CD14-positive monocyte (primary cell): ENCODE measurements around the gene AP4E1. TPM values are rescaled to one million over a fixed set of nuclear protein-coding genes. Genes with fewer than 3 reads are reported as not detected.
"Not testable (repeated sequence)": the region's sequence is repeated elsewhere in the genome, so short reads cannot be mapped to it uniquely, and the experiment has no call there.

Experiments
- DNase-seq, 3 donors: peaks; one replicate each; pipeline ENCODE4 v3.0.0-alpha.2; 2011 to 2022
- H2AFZ ChIP-seq: 2 replicates; pipeline ENCODE4 v1.6.0; 2012; ENCODE audit warnings: mild to moderate bottlenecking, low read depth, low read length, inconsistent platforms; ENCODE audit not compliant: insufficient read depth, poor library complexity, severe bottlenecking
- H3K27ac ChIP-seq, 2 donors: 1 replicate in 1 of 2; 2 replicates in 1 of 2; pipeline ENCODE4 v1.5.1; 2012 to 2013; ENCODE audit warnings: low read length in 2 of 2, control low read depth in 1 of 2, inconsistent platforms in 1 of 2, low read depth in 1 of 2, mild to moderate bottlenecking in 1 of 2
- H3K27me3 ChIP-seq, 2 donors: one replicate each; pipeline versions ENCODE4 v1.6.0 to v1.6.1; 2011 to 2013; ENCODE audit warnings: low read length in 2 of 2; ENCODE audit not compliant: control insufficient read depth in 2 of 2, insufficient read depth in 2 of 2
- H3K36me3 ChIP-seq, 2 donors: replicated peaks in 1 of 2; 1 replicate in 1 of 2; 2 replicates in 1 of 2; pipeline versions ENCODE4 v1.5.1 to v1.6.1; 2012 to 2013; ENCODE audit warnings: low read length in 2 of 2, control low read depth in 1 of 2, inconsistent platforms in 1 of 2, mild to moderate bottlenecking in 1 of 2; ENCODE audit not compliant: insufficient read depth in 2 of 2, control insufficient read depth in 1 of 2
- H3K4me1 ChIP-seq, 2 donors: 1 replicate in 1 of 2; 2 replicates in 1 of 2; pipeline versions ENCODE4 v1.5.1 to v1.6.1; 2012 to 2013; ENCODE audit warnings: low read length in 2 of 2, control low read depth in 1 of 2, inconsistent platforms in 1 of 2, mild to moderate bottlenecking in 1 of 2, moderate library complexity in 1 of 2; ENCODE audit not compliant: insufficient read depth in 2 of 2, control insufficient read depth in 1 of 2
- H3K4me2 ChIP-seq: replicated peaks from 2 replicates; pipeline ENCODE3; 2012; ENCODE audit warnings: low read length, moderate library complexity, mild to moderate bottlenecking; ENCODE audit not compliant: poor library complexity, severe bottlenecking; ENCODE audit errors: extremely low read depth
- H3K4me3 ChIP-seq, 3 experiments: fragments of 200-600 bp in 1 of 3; sonication (generic) in 1 of 3; replicated peaks in 1 of 3; 1 replicate in 2 of 3; 2 replicates in 1 of 3; pipeline ENCODE4 v1.5.1; 2011 to 2013; ENCODE audit warnings: low read length in 3 of 3, mild to moderate bottlenecking in 3 of 3, control low read depth in 2 of 3, low read depth in 2 of 3, inconsistent platforms in 1 of 3, moderate library complexity in 1 of 3
- H3K79me2 ChIP-seq: 2 replicates; pipeline ENCODE4 v1.6.0; 2012; ENCODE audit warnings: mild to moderate bottlenecking, control low read depth, inconsistent platforms, low read length, moderate library complexity; ENCODE audit not compliant: insufficient read depth
- H3K9ac ChIP-seq: 2 replicates; pipeline ENCODE4 v1.6.0; 2017; ENCODE audit warnings: low read length, mild to moderate bottlenecking; ENCODE audit not compliant: insufficient read depth, poor library complexity, severe bottlenecking
- H3K9me3 ChIP-seq, 2 donors: replicated peaks in 1 of 2; 1 replicate in 1 of 2; 2 replicates in 1 of 2; pipeline versions ENCODE4 v1.5.1 to v1.6.1; 2012 to 2013; ENCODE audit warnings: low read length in 2 of 2, control low read depth in 1 of 2; ENCODE audit not compliant: control insufficient read depth in 1 of 2, insufficient read depth in 1 of 2
- H4K20me1 ChIP-seq: 2 replicates; pipeline ENCODE4 v1.6.0; 2012; ENCODE audit warnings: mild to moderate bottlenecking, low read length, control low read depth, moderate library complexity; ENCODE audit not compliant: insufficient read depth
- H3K27ac Mint-ChIP-seq, 7 donors: one replicate each; pipeline ENCODE4 v1.8.0; 2020; ENCODE audit warnings: mild to moderate bottlenecking in 7 of 7, mixed read lengths in 7 of 7, moderate library complexity in 6 of 7, inconsistent platforms in 2 of 7
- H3K27me3 Mint-ChIP-seq, 3 donors: one replicate each; pipeline ENCODE4 v1.8.0; 2021 to 2022; ENCODE audit warnings: low read depth in 3 of 3, mild to moderate bottlenecking in 3 of 3, mixed read lengths in 3 of 3, moderate library complexity in 3 of 3, inconsistent platforms in 1 of 3
- H3K36me3 Mint-ChIP-seq, 2 donors: one replicate each; pipeline ENCODE4 v1.8.0; 2020; ENCODE audit warnings: mixed read lengths in 2 of 2, inconsistent platforms in 1 of 2, mild to moderate bottlenecking in 1 of 2
- H3K4me1 Mint-ChIP-seq: one replicate; pipeline ENCODE4 v1.8.0; 2020; ENCODE audit warnings: mild to moderate bottlenecking, mixed read lengths
- H3K4me3 Mint-ChIP-seq, 2 donors: one replicate each; pipeline ENCODE4 v1.8.0; 2020; ENCODE audit warnings: mild to moderate bottlenecking in 2 of 2, mixed read lengths in 2 of 2, moderate library complexity in 1 of 2
- H3K9me3 Mint-ChIP-seq, 7 donors: one replicate each; pipeline ENCODE4 v1.8.0; 2020 to 2022; ENCODE audit warnings: mixed read lengths in 7 of 7, mild to moderate bottlenecking in 6 of 7, moderate library complexity in 6 of 7, inconsistent platforms in 2 of 7
- WGBS: methylation state at CpG from one replicate; pipeline ENCODE4 v1.1.5; 2013; ENCODE audit warnings: missing lambda C conversion rate; ENCODE audit not compliant: insufficient coverage; 5-methylcytosine and 5-hydroxymethylcytosine counted together
- intact Hi-C, 2 donors: fragments of 100-400 bp; cut with micrococcal nuclease; formaldehyde crosslinking; loops; one replicate each; pipeline versions ENCODE4 v1.15.0 to v1.15.1; 2023
- polyA plus RNA-seq, 3 donors: library from polyadenylated mRNA; depleted of rRNA in 1 of 3; unstranded in 2 of 3; stranded (reverse) in 1 of 3; fragments of 300-500 nt in 2 of 3; fragments of >200 nt in 1 of 3; fragmentation: Illumina TruSeq in 2 of 3; gene quantifications; 1 replicate in 2 of 3; 2 replicates in 1 of 3; pipeline ENCODE4 v1.2.3, GENCODE V29; 2012 to 2021
- TF ChIP-seq, protein P1 (sequence below): fragments of 200-600 bp; IDR thresholded peaks from one replicate; pipeline ENCODE4 v1.8.0; 2022; ENCODE audit warnings: antibody characterized with exemption, mild to moderate bottlenecking

The AP4E1 gene
- polyA plus RNA-seq, 3 donors: 4.1 to 7.7 (median 5.3) TPM

DNA sequence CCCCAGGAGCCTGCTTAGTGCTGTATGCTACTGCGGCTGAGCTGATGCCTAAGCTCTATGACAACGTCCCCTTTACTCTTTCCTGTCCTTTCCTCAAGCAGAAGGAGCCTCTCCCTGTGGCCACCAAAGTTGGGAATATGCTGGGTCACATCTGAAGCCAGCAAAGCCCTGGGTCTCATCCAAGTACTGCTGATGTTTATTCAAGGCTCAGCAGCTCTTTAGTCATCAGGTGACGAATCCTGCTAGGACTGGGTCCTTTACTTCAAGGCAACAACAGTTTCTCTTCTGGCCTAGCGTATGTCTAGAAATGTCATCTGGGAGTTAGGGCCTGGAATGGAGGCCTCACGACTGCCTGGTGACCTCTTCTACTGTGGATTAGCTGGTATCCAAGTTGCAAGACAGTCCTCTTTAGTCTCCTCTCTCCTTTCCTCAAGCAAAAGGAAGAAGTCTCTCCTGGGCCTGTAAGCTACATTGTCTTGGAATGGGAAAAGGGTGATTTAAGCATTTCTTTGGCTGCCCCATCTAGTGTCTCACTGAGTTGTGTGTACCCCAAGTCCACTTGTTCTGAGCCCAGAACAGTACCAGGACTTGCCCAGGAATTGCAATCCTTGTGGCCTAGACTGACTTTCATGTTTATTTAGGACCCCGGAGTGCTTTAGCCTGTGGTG is 122.3 kb downstream of the AP4E1 start:
- no peak overlapping the region for H3K4me3 ChIP-seq
- no peak overlapping the region for H3K27ac ChIP-seq
- no peak overlapping the region for H2AFZ ChIP-seq
- no peaks in the 10 kb centered on the region for H3K36me3 Mint-ChIP-seq
- no peak for DNase-seq
- H3K9me3 ChIP-seq: no peaks in the 10 kb centered on the region
- intact Hi-C loops: no loop called here
- TF ChIP-seq, protein P1, sequence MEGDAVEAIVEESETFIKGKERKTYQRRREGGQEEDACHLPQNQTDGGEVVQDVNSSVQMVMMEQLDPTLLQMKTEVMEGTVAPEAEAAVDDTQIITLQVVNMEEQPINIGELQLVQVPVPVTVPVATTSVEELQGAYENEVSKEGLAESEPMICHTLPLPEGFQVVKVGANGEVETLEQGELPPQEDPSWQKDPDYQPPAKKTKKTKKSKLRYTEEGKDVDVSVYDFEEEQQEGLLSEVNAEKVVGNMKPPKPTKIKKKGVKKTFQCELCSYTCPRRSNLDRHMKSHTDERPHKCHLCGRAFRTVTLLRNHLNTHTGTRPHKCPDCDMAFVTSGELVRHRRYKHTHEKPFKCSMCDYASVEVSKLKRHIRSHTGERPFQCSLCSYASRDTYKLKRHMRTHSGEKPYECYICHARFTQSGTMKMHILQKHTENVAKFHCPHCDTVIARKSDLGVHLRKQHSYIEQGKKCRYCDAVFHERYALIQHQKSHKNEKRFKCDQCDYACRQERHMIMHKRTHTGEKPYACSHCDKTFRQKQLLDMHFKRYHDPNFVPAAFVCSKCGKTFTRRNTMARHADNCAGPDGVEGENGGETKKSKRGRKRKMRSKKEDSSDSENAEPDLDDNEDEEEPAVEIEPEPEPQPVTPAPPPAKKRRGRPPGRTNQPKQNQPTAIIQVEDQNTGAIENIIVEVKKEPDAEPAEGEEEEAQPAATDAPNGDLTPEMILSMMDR: no peak
- no peaks in the 10 kb centered on the region for H3K4me1 Mint-ChIP-seq
- WGBS: 93% methylated on average over 3 of the region's 6 CpGs
- H3K79me2 ChIP-seq: no peaks in the 10 kb centered on the region
- no peak overlapping the region for H3K4me2 ChIP-seq
- H3K27me3 Mint-ChIP-seq: peaks cover 0 to 7% (median 3%) of the 10 kb centered on the region in 3 donors
- peaks cover 0 to 7% (median 2%) of the 10 kb centered on the region in 7 donors for H3K9me3 Mint-ChIP-seq
- H3K9ac ChIP-seq: no peak overlapping the region
- no peaks in the 10 kb centered on the region for H4K20me1 ChIP-seq
- no peak overlapping the region for H3K27ac Mint-ChIP-seq
- no peak overlapping the region for H3K4me3 Mint-ChIP-seq
- H3K27me3 ChIP-seq: no peaks in the 10 kb centered on the region
- H3K36me3 ChIP-seq: no peaks in the 10 kb centered on the region
- no peaks in the 10 kb centered on the region for H3K4me1 ChIP-seq

DNA sequence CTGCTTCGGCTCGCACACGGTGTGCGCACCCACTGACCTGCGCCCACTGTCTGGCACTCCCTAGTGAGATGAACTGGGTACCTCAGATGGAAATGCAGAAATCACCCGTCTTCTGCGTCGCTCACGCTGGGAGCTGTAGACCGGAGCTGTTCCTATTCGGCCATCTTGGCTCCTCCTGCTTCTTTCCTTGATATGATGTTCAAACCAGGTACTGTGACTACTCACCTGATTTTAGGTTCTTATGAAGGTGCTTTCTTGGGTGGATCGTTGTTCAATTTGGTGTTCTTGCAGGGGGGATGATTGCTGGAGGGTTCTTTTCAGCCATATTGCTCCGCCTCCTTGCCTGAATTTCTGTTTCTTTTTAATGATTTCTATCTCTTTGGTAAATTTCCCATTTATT is 129.0 kb downstream of the AP4E1 start:
- H3K27ac Mint-ChIP-seq, H3K4me1 ChIP-seq, H3K27me3 Mint-ChIP-seq: not testable (repeated sequence)

More for the DNA sequence above, 129.0 kb downstream of the AP4E1 start:
- H3K4me2 ChIP-seq, H3K27ac ChIP-seq, H3K9ac ChIP-seq, H3K4me3 Mint-ChIP-seq, H3K27me3 ChIP-seq, intact Hi-C loops, H3K36me3 ChIP-seq, H3K36me3 Mint-ChIP-seq, H3K79me2 ChIP-seq, H3K4me1 Mint-ChIP-seq, H3K9me3 Mint-ChIP-seq, DNase-seq, H4K20me1 ChIP-seq, H2AFZ ChIP-seq, H3K4me3 ChIP-seq, H3K9me3 ChIP-seq: not testable (repeated sequence)
- 98% methylated on average over 6 of the region's 13 CpGs for WGBS
